ENCODE data around the gene KAT8.

Gene KAT8

DNA sequence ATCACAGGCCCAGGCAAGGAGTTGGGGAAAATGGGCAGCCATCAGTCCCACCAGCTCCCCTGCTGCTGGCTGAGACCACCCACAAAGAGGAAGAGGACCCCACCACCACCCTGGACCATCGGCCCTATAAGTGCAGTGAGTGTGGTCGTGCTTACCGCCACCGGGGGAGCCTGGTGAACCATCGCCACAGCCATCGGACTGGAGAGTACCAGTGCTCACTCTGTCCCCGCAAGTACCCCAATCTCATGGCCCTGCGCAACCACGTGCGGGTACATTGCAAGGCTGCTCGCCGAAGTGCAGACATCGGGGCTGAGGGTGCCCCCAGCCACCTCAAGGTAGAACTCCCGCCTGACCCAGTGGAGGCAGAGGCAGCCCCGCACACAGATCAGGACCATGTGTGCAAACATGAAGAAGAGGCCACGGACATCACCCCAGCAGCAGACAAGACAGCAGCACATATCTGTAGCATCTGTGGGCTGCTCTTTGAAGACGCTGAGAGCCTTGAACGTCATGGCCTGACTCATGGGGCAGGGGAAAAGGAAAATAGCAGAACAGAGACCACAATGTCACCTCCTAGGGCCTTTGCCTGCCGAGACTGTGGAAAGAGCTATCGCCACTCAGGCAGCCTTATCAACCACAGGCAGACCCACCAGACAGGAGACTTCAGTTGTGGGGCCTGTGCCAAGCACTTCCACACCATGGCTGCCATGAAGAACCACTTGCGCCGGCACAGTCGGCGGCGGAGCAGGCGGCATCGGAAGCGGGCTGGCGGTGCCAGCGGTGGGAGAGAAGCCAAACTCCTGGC, 39.7 kb upstream of the KAT8 start:
- Histone ChIP-seq H3K4me3 (ENCODE audit: low read depth in 1 of 5, low read length in 5 of 5) (no peak overlapping the region), H3K9me3 (ENCODE audit: control insufficient read depth in 5 of 5, low read length in 5 of 5) (no peaks in the 10 kb centered on the region), H3K36me3 (ENCODE audit: control insufficient read depth in 5 of 5, insufficient read depth in 5 of 5, low read length in 5 of 5) (peaks cover 0 to 63% (median 62%) of the 10 kb centered on the region in 5 donors), H3K9ac (ENCODE audit: low read length in 5 of 5) (no peak overlapping the region), H3K27me3 (ENCODE audit: control insufficient read depth in 5 of 5, insufficient read depth in 4 of 5, low read length in 5 of 5) (no peaks in the 10 kb centered on the region), H3K4me1 (ENCODE audit: control insufficient read depth in 5 of 5, insufficient read depth in 5 of 5, low read length in 5 of 5) (peaks cover 2 to 32% (median 24%) of the 10 kb centered on the region in 5 donors), H3K27ac (ENCODE audit: low read depth, low read length) (no peak overlapping the region)

GRCh38 chr16:31078597-31079341, 38.7 kb upstream of the KAT8 start:
- Histone ChIP-seq H3K9me3 (ENCODE audit: control insufficient read depth in 5 of 5, low read length in 5 of 5) (no peaks in the 10 kb centered on the region), H3K9ac (ENCODE audit: low read length in 5 of 5) (no peak overlapping the region), H3K27me3 (ENCODE audit: control insufficient read depth in 5 of 5, insufficient read depth in 4 of 5, low read length in 5 of 5) (no peaks in the 10 kb centered on the region), H3K27ac (ENCODE audit: low read depth, low read length) (no peak overlapping the region), H3K4me3 (ENCODE audit: low read depth in 1 of 5, low read length in 5 of 5) (no peak overlapping the region), H3K4me1 (ENCODE audit: control insufficient read depth in 5 of 5, insufficient read depth in 5 of 5, low read length in 5 of 5) (peaks cover 2 to 28% (median 21%) of the 10 kb centered on the region in 5 donors), H3K36me3 (ENCODE audit: control insufficient read depth in 5 of 5, insufficient read depth in 5 of 5, low read length in 5 of 5) (peaks cover 0 to 71% (median 69%) of the 10 kb centered on the region in 5 donors)

DNA sequence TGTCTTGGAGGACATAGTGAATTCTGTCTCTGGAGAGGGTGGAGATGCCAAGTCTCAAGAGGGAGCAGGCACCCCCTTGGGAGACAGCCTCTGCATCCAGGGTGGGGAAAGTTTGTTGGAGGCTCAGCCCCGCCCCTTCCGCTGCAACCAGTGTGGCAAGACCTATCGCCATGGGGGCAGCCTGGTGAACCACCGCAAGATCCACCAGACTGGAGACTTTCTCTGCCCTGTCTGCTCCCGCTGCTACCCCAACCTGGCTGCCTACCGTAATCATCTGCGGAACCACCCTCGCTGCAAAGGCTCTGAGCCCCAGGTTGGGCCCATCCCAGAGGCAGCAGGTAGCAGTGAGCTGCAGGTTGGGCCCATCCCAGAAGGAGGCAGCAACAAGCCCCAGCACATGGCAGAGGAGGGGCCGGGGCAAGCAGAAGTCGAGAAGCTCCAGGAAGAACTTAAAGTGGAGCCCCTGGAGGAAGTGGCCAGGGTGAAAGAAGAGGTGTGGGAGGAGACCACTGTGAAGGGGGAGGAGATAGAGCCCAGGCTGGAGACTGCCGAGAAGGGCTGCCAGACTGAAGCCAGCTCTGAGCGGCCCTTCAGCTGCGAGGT, 38.0 kb upstream of the KAT8 start:
- Histone ChIP-seq H3K36me3 (ENCODE audit: control insufficient read depth in 5 of 5, insufficient read depth in 5 of 5, low read length in 5 of 5) (peaks cover 0 to 78% (median 73%) of the 10 kb centered on the region in 5 donors), H3K4me1 (ENCODE audit: control insufficient read depth in 5 of 5, insufficient read depth in 5 of 5, low read length in 5 of 5) (peaks cover 2 to 24% (median 21%) of the 10 kb centered on the region in 5 donors), H3K4me3 (ENCODE audit: low read depth in 1 of 5, low read length in 5 of 5) (no peak overlapping the region), H3K9me3 (ENCODE audit: control insufficient read depth in 5 of 5, low read length in 5 of 5) (no peaks in the 10 kb centered on the region), H3K27me3 (ENCODE audit: control insufficient read depth in 5 of 5, insufficient read depth in 4 of 5, low read length in 5 of 5) (no peaks in the 10 kb centered on the region), H3K27ac (ENCODE audit: low read depth, low read length) (no peak overlapping the region), H3K9ac (ENCODE audit: low read length in 5 of 5) (no peak overlapping the region)

GRCh38 chr16:31080035-31080629, 37.3 kb upstream of the KAT8 start:
- H3K27me3 ChIP-seq (ENCODE audit: control insufficient read depth in 5 of 5, insufficient read depth in 4 of 5, low read length in 5 of 5): no peaks in the 10 kb centered on the region
- H3K4me3 ChIP-seq (ENCODE audit: low read depth in 1 of 5, low read length in 5 of 5): no peak overlapping the region
- peaks cover 0 to 85% (median 80%) of the 10 kb centered on the region in 5 donors for H3K36me3 ChIP-seq (ENCODE audit: control insufficient read depth in 5 of 5, insufficient read depth in 5 of 5, low read length in 5 of 5)
- no peaks in the 10 kb centered on the region for H3K9me3 ChIP-seq (ENCODE audit: control insufficient read depth in 5 of 5, low read length in 5 of 5)
- H3K4me1 ChIP-seq (ENCODE audit: control insufficient read depth in 5 of 5, insufficient read depth in 5 of 5, low read length in 5 of 5): peaks cover 2 to 17% (median 15%) of the 10 kb centered on the region in 5 donors
- no peak overlapping the region for H3K9ac ChIP-seq (ENCODE audit: low read length in 5 of 5)
- no peak overlapping the region for H3K27ac ChIP-seq (ENCODE audit: low read depth, low read length)

DNA sequence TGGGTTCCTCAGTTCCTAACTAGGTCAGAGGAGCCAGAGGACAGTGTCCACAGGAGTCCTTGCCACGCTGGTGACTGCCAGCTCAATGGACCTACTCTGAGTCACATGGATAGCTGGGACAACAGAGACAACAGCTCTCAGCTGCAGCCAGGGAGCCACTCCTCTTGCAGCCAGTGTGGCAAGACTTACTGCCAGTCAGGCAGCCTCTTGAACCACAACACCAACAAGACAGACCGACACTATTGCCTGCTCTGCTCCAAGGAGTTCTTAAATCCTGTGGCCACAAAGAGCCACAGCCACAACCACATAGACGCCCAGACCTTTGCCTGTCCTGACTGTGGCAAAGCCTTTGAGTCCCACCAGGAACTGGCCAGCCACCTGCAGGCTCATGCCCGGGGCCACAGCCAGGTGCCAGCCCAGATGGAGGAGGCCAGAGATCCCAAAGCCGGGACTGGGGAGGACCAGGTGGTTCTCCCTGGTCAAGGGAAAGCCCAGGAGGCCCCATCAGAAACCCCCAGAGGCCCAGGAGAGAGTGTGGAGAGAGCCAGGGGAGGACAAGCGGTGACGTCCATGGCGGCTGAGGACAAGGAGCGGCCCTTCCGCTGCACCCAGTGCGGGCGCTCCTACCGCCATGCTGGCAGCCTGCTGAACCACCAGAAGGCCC, 36.6 kb upstream of the KAT8 start:
- Histone ChIP-seq H3K9me3 (ENCODE audit: control insufficient read depth in 5 of 5, low read length in 5 of 5) (no peaks in the 10 kb centered on the region), H3K36me3 (ENCODE audit: control insufficient read depth in 5 of 5, insufficient read depth in 5 of 5, low read length in 5 of 5) (peaks cover 0 to 91% (median 83%) of the 10 kb centered on the region in 5 donors)

DNA sequence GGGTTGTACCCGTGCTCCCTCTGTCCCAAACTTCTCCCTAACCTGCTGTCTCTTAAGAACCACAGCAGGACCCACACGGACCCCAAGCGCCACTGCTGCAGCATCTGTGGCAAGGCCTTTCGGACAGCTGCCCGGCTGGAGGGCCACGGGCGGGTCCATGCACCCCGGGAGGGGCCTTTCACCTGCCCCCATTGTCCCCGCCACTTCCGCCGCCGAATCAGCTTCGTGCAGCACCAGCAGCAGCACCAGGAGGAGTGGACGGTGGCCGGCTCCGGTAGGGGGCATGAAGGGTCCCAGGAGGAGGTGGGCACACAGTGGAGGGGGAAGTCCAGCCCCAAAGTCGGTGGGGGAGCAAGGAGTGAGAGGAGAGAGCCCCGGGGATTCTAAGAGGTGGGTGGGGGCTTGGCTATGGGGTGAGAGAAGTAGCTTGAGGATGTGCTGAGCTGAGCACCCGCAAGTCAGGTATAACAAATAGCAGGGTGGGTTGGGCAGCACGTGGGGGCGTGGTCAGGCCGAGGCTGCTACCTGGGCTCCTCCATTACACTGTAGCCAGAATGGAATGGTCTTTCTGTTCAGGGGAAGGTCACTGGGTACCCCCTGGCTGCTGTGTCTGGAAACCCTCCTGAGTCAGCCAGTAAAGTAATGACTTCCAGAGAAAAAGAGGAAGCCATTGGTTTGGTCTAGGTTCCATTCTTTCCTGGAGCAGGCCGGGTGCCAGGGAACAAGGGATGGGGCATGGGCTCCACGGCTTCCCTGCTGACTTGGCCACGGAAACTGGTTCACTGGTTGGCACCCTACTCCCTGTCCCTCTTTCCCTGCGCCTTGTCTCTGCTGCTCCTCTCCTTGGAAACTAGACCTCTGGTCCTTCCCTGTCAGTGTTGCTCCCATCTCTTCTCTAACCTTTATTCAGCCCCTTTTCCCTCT, 35.8 kb upstream of the KAT8 start:
- Histone ChIP-seq H3K9ac (ENCODE audit: low read length in 5 of 5) (peak overlapping the region in 1 of 5 donors; percentile 29), H3K27me3 (ENCODE audit: control insufficient read depth in 5 of 5, insufficient read depth in 4 of 5, low read length in 5 of 5) (no peaks in the 10 kb centered on the region), H3K27ac (ENCODE audit: low read depth, low read length) (no peak overlapping the region), H3K9me3 (ENCODE audit: control insufficient read depth in 5 of 5, low read length in 5 of 5) (no peaks in the 10 kb centered on the region), H3K4me1 (ENCODE audit: control insufficient read depth in 5 of 5, insufficient read depth in 5 of 5, low read length in 5 of 5) (peaks cover 2 to 13% (median 10%) of the 10 kb centered on the region in 5 donors), H3K36me3 (ENCODE audit: control insufficient read depth in 5 of 5, insufficient read depth in 5 of 5, low read length in 5 of 5) (peaks cover 0 to 90% (median 78%) of the 10 kb centered on the region in 5 donors), H3K4me3 (ENCODE audit: low read depth in 1 of 5, low read length in 5 of 5) (no peak overlapping the region)

More for the DNA sequence above, 36.6 kb upstream of the KAT8 start:
- no peaks in the 10 kb centered on the region for H3K27me3 ChIP-seq (ENCODE audit: control insufficient read depth in 5 of 5, insufficient read depth in 4 of 5, low read length in 5 of 5)
- H3K9ac ChIP-seq (ENCODE audit: low read length in 5 of 5): no peak overlapping the region
- H3K4me1 ChIP-seq (ENCODE audit: control insufficient read depth in 5 of 5, insufficient read depth in 5 of 5, low read length in 5 of 5): peaks cover 2 to 13% (median 10%) of the 10 kb centered on the region in 5 donors
- no peak overlapping the region for H3K27ac ChIP-seq (ENCODE audit: low read depth, low read length)
- H3K4me3 ChIP-seq (ENCODE audit: low read depth in 1 of 5, low read length in 5 of 5): no peak overlapping the region

GRCh38 chr16:31082368-31083045, 35.0 kb upstream of the KAT8 start:
- peak overlapping the region in 1 of 5 donors; percentile 29 for H3K9ac ChIP-seq (ENCODE audit: low read length in 5 of 5)
- H3K4me1 ChIP-seq (ENCODE audit: control insufficient read depth in 5 of 5, insufficient read depth in 5 of 5, low read length in 5 of 5): peaks cover 2 to 13% (median 10%) of the 10 kb centered on the region in 5 donors
- peaks cover 0 to 89% (median 77%) of the 10 kb centered on the region in 5 donors for H3K36me3 ChIP-seq (ENCODE audit: control insufficient read depth in 5 of 5, insufficient read depth in 5 of 5, low read length in 5 of 5)
- no peaks in the 10 kb centered on the region for H3K27me3 ChIP-seq (ENCODE audit: control insufficient read depth in 5 of 5, insufficient read depth in 4 of 5, low read length in 5 of 5)
- H3K27ac ChIP-seq (ENCODE audit: low read depth, low read length): no peak overlapping the region
- no peaks in the 10 kb centered on the region for H3K9me3 ChIP-seq (ENCODE audit: control insufficient read depth in 5 of 5, low read length in 5 of 5)
- H3K4me3 ChIP-seq (ENCODE audit: low read depth in 1 of 5, low read length in 5 of 5): no peak overlapping the region

DNA sequence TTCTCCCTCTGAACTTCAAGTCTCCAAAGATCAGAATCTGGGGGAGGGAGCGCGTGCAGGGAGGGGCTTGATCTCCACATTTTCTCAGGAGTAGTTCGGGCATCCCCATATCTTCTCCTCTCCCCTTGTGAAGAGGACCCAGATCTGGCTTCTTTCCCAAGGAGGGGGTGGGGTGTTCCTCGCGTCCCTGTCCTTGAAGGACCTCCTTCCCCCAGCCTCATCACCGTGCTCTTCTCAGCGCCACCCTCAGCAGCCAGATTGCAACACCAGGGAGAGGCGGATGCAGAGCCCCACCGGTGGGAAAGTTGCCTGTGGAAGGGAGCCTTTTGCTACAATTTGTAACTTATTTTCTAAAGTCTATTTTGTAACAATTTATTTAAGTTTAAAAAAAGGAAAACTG, 34.4 kb upstream of the KAT8 start:
- peaks cover 2 to 13% (median 10%) of the 10 kb centered on the region in 5 donors for H3K4me1 ChIP-seq (ENCODE audit: control insufficient read depth in 5 of 5, insufficient read depth in 5 of 5, low read length in 5 of 5)
- no peak overlapping the region for H3K27ac ChIP-seq (ENCODE audit: low read depth, low read length)
- H3K36me3 ChIP-seq (ENCODE audit: control insufficient read depth in 5 of 5, insufficient read depth in 5 of 5, low read length in 5 of 5): peaks cover 0 to 88% (median 75%) of the 10 kb centered on the region in 5 donors
- H3K9me3 ChIP-seq (ENCODE audit: control insufficient read depth in 5 of 5, low read length in 5 of 5): no peaks in the 10 kb centered on the region
- no peak overlapping the region for H3K9ac ChIP-seq (ENCODE audit: low read length in 5 of 5)
- no peaks in the 10 kb centered on the region for H3K27me3 ChIP-seq (ENCODE audit: control insufficient read depth in 5 of 5, insufficient read depth in 4 of 5, low read length in 5 of 5)
- no peak overlapping the region for H3K4me3 ChIP-seq (ENCODE audit: low read depth in 1 of 5, low read length in 5 of 5)
